IMR-90 (cell line): ENCODE data around the gene TSEN15. TPM values are rescaled to one million over a fixed set of nuclear protein-coding genes. Genes with fewer than 3 reads are reported as not detected.

Experiments
- ATAC-seq: fragments of 200-7000 bp; cut with Tn5 transposase; 2 replicates; pipeline ENCODE4 v1.9.1; 2020; ENCODE audit warnings: low read depth, mild to moderate bottlenecking, moderate library complexity
- BruUV-seq: library from RNA; stranded (reverse); fragments of 400-500 nt; replicated peaks from 2 replicates; lab custom pipeline; 2021; lab: Mats Ljungman, UMichigan
- CTCF ChIA-PET: fragments of 300-600 bp; formaldehyde crosslinking; extraction: SDS; loops from one replicate; lab custom pipeline; 2021; ENCODE audit warnings: antibody characterized with exemption; lab: Yijun Ruan, JAX
- POLR2A ChIA-PET: fragments of 300-600 bp; sonication (Branson Sonifier 250); formaldehyde crosslinking; loops from one replicate; lab custom pipeline; 2022; ENCODE audit warnings: antibody characterized with exemption; ENCODE audit not compliant: unreplicated experiment; lab: Charles Lee
- DNase-seq: peaks from one replicate; pipeline ENCODE4 v3.0.0; 2013
- H2AFZ ChIP-seq: replicated peaks from 2 replicates; pipeline ENCODE3; 2013; ENCODE audit warnings: low read length, mild to moderate bottlenecking; ENCODE audit not compliant: poor library complexity
- H2AK5ac ChIP-seq: 2 replicates; pipeline ENCODE4 v1.6.1; 2013; ENCODE audit warnings: low read depth, low read length, inconsistent platforms
- H2AK9ac ChIP-seq: replicated peaks from 2 replicates; pipeline ENCODE3; 2013; ENCODE audit warnings: mild to moderate bottlenecking, low read depth, low read length, moderate library complexity; ENCODE audit not compliant: poor library complexity
- H2BK120ac ChIP-seq: 2 replicates; pipeline ENCODE4 v1.6.1; 2013; ENCODE audit warnings: low read depth, low read length, inconsistent platforms
- H2BK15ac ChIP-seq: 3 replicates; pipeline ENCODE4 v1.6.1; 2013; ENCODE audit warnings: low read depth, low read length, inconsistent platforms
- H2BK20ac ChIP-seq: 2 replicates; pipeline ENCODE4 v1.6.1; 2013; ENCODE audit warnings: low read depth, mild to moderate bottlenecking, inconsistent platforms, low read length, moderate library complexity
- H2BK5ac ChIP-seq: 2 replicates; pipeline ENCODE4 v1.6.1; 2013; ENCODE audit warnings: mild to moderate bottlenecking, low read depth, low read length, inconsistent platforms; ENCODE audit not compliant: poor library complexity, severe bottlenecking
- H3K14ac ChIP-seq: replicated peaks from 2 replicates; pipeline ENCODE4 v1.6.1; 2013; ENCODE audit warnings: low read depth, low read length, inconsistent platforms
- H3K18ac ChIP-seq: 2 replicates; pipeline ENCODE4 v1.6.1; 2013; ENCODE audit warnings: low read depth, low read length, control low read depth
- H3K23ac ChIP-seq: 2 replicates; pipeline ENCODE4 v1.6.1; 2013; ENCODE audit warnings: low read depth, low read length, inconsistent platforms
- H3K27ac ChIP-seq: 2 replicates; pipeline ENCODE4 v1.5.1; 2013; ENCODE audit warnings: mild to moderate bottlenecking, control low read depth, low read length; ENCODE audit not compliant: insufficient read depth
- H3K27me3 ChIP-seq: 2 replicates; pipeline ENCODE4 v1.6.1; 2013; ENCODE audit warnings: low read length; ENCODE audit not compliant: control insufficient read depth, insufficient read depth
- H3K36me3 ChIP-seq: 2 replicates; pipeline ENCODE4 v1.6.1; 2013; ENCODE audit warnings: low read length, mixed read lengths; ENCODE audit not compliant: control insufficient read depth, insufficient read depth
- H3K4ac ChIP-seq: 2 replicates; pipeline ENCODE4 v1.6.1; 2013; ENCODE audit warnings: low read depth, low read length, inconsistent platforms
- H3K4me1 ChIP-seq: 2 replicates; pipeline ENCODE4 v1.6.1; 2013; ENCODE audit warnings: low read length, mixed read lengths; ENCODE audit not compliant: control insufficient read depth, insufficient read depth
- H3K4me2 ChIP-seq: 2 replicates; pipeline ENCODE4 v1.6.1; 2013; ENCODE audit warnings: low read depth, mild to moderate bottlenecking, control low read depth, low read length, moderate library complexity
- H3K4me3 ChIP-seq: 2 replicates; pipeline ENCODE4 v1.5.1; 2013; ENCODE audit warnings: low read depth, mild to moderate bottlenecking, control low read depth, low read length, moderate library complexity; ENCODE audit not compliant: insufficient read depth
- H3K56ac ChIP-seq: 2 replicates; pipeline ENCODE4 v1.6.1; 2013; ENCODE audit warnings: low read length, inconsistent platforms; ENCODE audit not compliant: insufficient read depth; ENCODE audit errors: extremely low read depth
- H3K79me1 ChIP-seq, 2 experiments: 2 replicates each; pipeline ENCODE4 v1.6.1; 2013; ENCODE audit warnings: low read length in 2 of 2, inconsistent platforms in 1 of 2, low read depth in 1 of 2
- H3K9ac ChIP-seq: 2 replicates; pipeline ENCODE4 v1.6.1; 2013; ENCODE audit warnings: low read depth, low read length, control low read depth
- H3K9me1 ChIP-seq: 2 replicates; pipeline ENCODE4 v1.6.1; 2013; ENCODE audit warnings: low read length, inconsistent platforms; ENCODE audit not compliant: insufficient read depth
- H3K9me3 ChIP-seq: 2 replicates; pipeline ENCODE4 v1.6.1; 2013; ENCODE audit warnings: low read length; ENCODE audit not compliant: control insufficient read depth, insufficient read depth
- H4K20me1 ChIP-seq: 2 replicates; pipeline ENCODE4 v1.6.1; 2013; ENCODE audit warnings: low read length, inconsistent platforms; ENCODE audit not compliant: insufficient read depth
- H4K5ac ChIP-seq: 2 replicates; pipeline ENCODE4 v1.6.1; 2013; ENCODE audit warnings: mild to moderate bottlenecking, low read depth, low read length, control low read depth
- H4K8ac ChIP-seq, 2 experiments: 2 replicates each; pipeline ENCODE4 v1.6.1; 2013; ENCODE audit warnings: low read depth in 2 of 2, low read length in 2 of 2, control low read depth in 1 of 2, inconsistent platforms in 1 of 2
- H4K91ac ChIP-seq: 2 replicates; pipeline ENCODE4 v1.6.1; 2013; ENCODE audit warnings: low read depth, low read length, inconsistent platforms; ENCODE audit not compliant: insufficient read depth
- BHLHE40 ChIP-seq: fragments of 150-350 bp; IDR thresholded peaks from 2 replicates; pipeline ENCODE4 v1.6.1; 2016; ENCODE audit warnings: mild to moderate bottlenecking, low read depth, low read length
- CEBPB ChIP-seq: IDR thresholded peaks from 2 replicates; pipeline ENCODE4 v1.6.1; 2012; ENCODE audit warnings: low read depth, low read length, improper control_type of control experiment
- CHD1 ChIP-seq: IDR thresholded peaks from 2 replicates; pipeline ENCODE4 v1.6.1; 2012; ENCODE audit warnings: low read depth, low read length, improper control_type of control experiment
- FOS ChIP-seq: fragments of 150-350 bp; IDR thresholded peaks from 2 replicates; pipeline ENCODE4 v1.6.1; 2016; ENCODE audit warnings: low read depth, low read length
- MAFK ChIP-seq: IDR thresholded peaks from 2 replicates; pipeline ENCODE4 v1.6.1; 2012; ENCODE audit warnings: low read depth, low read length, improper control_type of control experiment
- MAZ ChIP-seq: IDR thresholded peaks from 2 replicates; pipeline ENCODE4 v1.6.1; 2012; ENCODE audit warnings: low read depth, mild to moderate bottlenecking, low read length, improper control_type of control experiment, moderate library complexity, borderline replicate concordance
- MXI1 ChIP-seq: IDR thresholded peaks from 2 replicates; pipeline ENCODE4 v1.6.1; 2012; ENCODE audit warnings: low read depth, mild to moderate bottlenecking, low read length, moderate library complexity, borderline replicate concordance
- NFE2L2 ChIP-seq: fragments of 150-350 bp; IDR thresholded peaks from 2 replicates; pipeline ENCODE4 v1.6.1; 2016; ENCODE audit warnings: low read depth, mild to moderate bottlenecking, low read length
- POLR2A ChIP-seq: IDR thresholded peaks from 2 replicates; pipeline ENCODE4 v1.6.1; 2012; ENCODE audit warnings: mild to moderate bottlenecking, low read depth, low read length
- RAD21 ChIP-seq: IDR thresholded peaks from 2 replicates; pipeline ENCODE4 v1.6.1; 2012; ENCODE audit warnings: low read length, improper control_type of control experiment
- RCOR1 ChIP-seq: IDR thresholded peaks from 2 replicates; pipeline ENCODE4 v1.6.1; 2012; ENCODE audit warnings: mild to moderate bottlenecking, low read length, improper control_type of control experiment; ENCODE audit not compliant: insufficient replicate concordance
- RFX5 ChIP-seq: IDR thresholded peaks from 2 replicates; pipeline ENCODE4 v1.8.0; 2012; ENCODE audit warnings: low read depth, mild to moderate bottlenecking, low read length, moderate library complexity
- SMC3 ChIP-seq: fragments of 150-350 bp; IDR thresholded peaks from 2 replicates; pipeline ENCODE4 v1.6.1; 2016; ENCODE audit warnings: low read depth, mild to moderate bottlenecking, antibody characterized with exemption, low read length, moderate library complexity
- WGBS, 2 experiments: methylation state at CpG; one replicate each; pipeline versions ENCODE4 v1.1.5 to v1.1.7; 2013; ENCODE audit warnings: missing lambda C conversion rate in 2 of 2; ENCODE audit not compliant: insufficient read length in 1 of 2; ENCODE audit errors: extremely low coverage in 2 of 2; 5-methylcytosine and 5-hydroxymethylcytosine counted together
- dilution Hi-C: fragments of 300-500 bp; cut with HindIII; formaldehyde crosslinking; loops from one replicate; pipeline ENCODE4 v1.14.3; 2018; ENCODE audit warnings: low sequenced_read_pairs; ENCODE audit not compliant: unreplicated experiment
- in situ Hi-C: fragments of 300-500 bp; cut with MboI; formaldehyde crosslinking; loops from 3 replicates; pipeline ENCODE4 v1.14.3; 2019; ENCODE audit warnings: low sequenced_read_pairs, inconsistent platforms, mixed read lengths
- intact Hi-C: fragments of 100-400 bp; cut with micrococcal nuclease; formaldehyde crosslinking; loops from 2 replicates; pipeline ENCODE4 v1.10.0; 2022
- polyA plus RNA-seq, 3 experiments: library from polyadenylated mRNA; depleted of rRNA; stranded (reverse); fragments of >200 nt; gene quantifications; 2 replicates each; pipeline ENCODE4 v1.2.3, GENCODE V29; 2012; ENCODE audit warnings: low replicate concordance in 1 of 3
- total RNA-seq: library from RNA; depleted of rRNA; stranded (reverse); fragments of >200 nt; gene quantifications from 2 replicates; pipeline ENCODE4 v1.2.3, GENCODE V29; 2012
- TF ChIP-seq, protein P1 (sequence below): fragments of 150-350 bp; IDR thresholded peaks from 2 replicates; pipeline ENCODE4 v1.6.1; 2016; ENCODE audit warnings: low read depth, mild to moderate bottlenecking, low read length, moderate library complexity, borderline replicate concordance
- TF ChIP-seq, protein P2 (sequence below): fragments of 150-350 bp; IDR thresholded peaks from 2 replicates; pipeline ENCODE4 v1.6.1; 2017; ENCODE audit warnings: mild to moderate bottlenecking, antibody characterized with exemption, low read length, low read depth
- TF ChIP-seq, protein P3 (sequence below): conservative IDR thresholded peaks from 2 replicates; pipeline ENCODE4 v1.5.1; 2012; ENCODE audit warnings: mild to moderate bottlenecking, low read depth, low read length, improper control_type of control experiment

TSEN15 gene
- total and polyA plus RNA-seq, 2 of the 4 experiments (the other 2 are of a cell fraction), result 32.4 to 45.0 TPM

DNA sequence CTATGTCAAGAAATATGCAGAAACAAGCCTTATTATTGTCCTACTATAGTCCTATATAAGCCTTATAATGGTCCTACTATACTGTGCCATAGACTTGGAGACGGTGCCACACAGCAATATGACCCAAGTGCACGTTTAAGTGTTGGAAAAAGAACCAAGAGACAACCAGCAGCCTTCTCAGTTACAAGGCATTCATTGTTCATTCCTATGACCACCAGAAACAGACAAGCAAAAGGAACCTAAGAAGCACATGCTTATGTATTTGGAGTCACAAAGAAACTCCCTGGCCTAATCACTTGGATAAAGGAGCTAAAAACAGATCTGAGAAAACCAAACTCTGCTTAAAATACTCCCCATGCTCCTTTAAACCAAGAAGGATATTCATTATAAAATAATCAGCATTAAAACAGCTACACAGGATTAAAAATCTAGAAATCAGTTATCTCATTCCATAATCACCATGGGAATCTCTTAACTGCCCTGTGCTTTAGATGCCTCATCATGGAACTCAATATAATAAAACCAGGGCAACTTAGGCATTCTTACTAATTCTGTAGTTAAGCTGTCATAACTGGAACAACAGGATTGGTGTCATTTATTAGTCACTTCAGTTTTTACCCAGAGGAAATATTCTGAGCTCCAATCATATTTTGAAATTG lies 21.0 kb upstream of the TSEN15 start:
- dilution Hi-C loops (no loop called here), intact Hi-C loops (no loop called here), in situ Hi-C loops (loop anchor here (10.0 kb wide), 1 partner anchor 86 kb away; no protein-coding TSS in a partner anchor)
- Histone ChIP-seq H4K20me1 (no peaks in the 10 kb centered on the region), H3K79me1 (peaks cover 0 to 8% of the 10 kb centered on the region in 2 experiments; a peak in 2 of 4 replicates), H3K9me3 (no peaks in the 10 kb centered on the region), H2AK9ac (no peak overlapping the region), H4K8ac (no peak overlapping the region), H2BK20ac (no peak overlapping the region), H3K4me3 (no peak overlapping the region), H3K23ac (no peak overlapping the region), H3K4ac (no peak overlapping the region), H3K27me3 (no peaks in the 10 kb centered on the region), H2AK5ac (no peak overlapping the region), H2AFZ (no peak overlapping the region), H4K5ac (no peak overlapping the region), H3K27ac (no peak overlapping the region), H3K36me3 (no peaks in the 10 kb centered on the region), H3K4me1 (peaks cover 4% of the 10 kb centered on the region), H3K9ac (no peak overlapping the region), H2BK5ac (no peak overlapping the region), H3K56ac (no peak overlapping the region), H2BK15ac (no peak overlapping the region), H3K18ac (no peak overlapping the region), H2BK120ac (no peak overlapping the region), H3K4me2 (no peak overlapping the region), H4K91ac (no peak overlapping the region), H3K9me1 (peaks cover 4% of the 10 kb centered on the region; the same call in 1 of the 2 replicates), H3K14ac (no peak overlapping the region)
- ATAC-seq (no peak), DNase-seq (no peak)
- TF ChIP-seq MXI1, result no peak
- TF ChIP-seq CHD1, result no peak
- TF ChIP-seq, protein P1, sequence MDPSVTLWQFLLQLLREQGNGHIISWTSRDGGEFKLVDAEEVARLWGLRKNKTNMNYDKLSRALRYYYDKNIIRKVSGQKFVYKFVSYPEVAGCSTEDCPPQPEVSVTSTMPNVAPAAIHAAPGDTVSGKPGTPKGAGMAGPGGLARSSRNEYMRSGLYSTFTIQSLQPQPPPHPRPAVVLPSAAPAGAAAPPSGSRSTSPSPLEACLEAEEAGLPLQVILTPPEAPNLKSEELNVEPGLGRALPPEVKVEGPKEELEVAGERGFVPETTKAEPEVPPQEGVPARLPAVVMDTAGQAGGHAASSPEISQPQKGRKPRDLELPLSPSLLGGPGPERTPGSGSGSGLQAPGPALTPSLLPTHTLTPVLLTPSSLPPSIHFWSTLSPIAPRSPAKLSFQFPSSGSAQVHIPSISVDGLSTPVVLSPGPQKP, result no peak
- TF ChIP-seq POLR2A, result no peak
- TF ChIP-seq MAZ, result no peak
- no peak for TF ChIP-seq CEBPB
- no peak for TF ChIP-seq RAD21
- TF ChIP-seq RCOR1, result no peak
- TF ChIP-seq RFX5, result no peak
- TF ChIP-seq SMC3, result no peak
- TF ChIP-seq FOS, result no peak
- TF ChIP-seq, protein P2, sequence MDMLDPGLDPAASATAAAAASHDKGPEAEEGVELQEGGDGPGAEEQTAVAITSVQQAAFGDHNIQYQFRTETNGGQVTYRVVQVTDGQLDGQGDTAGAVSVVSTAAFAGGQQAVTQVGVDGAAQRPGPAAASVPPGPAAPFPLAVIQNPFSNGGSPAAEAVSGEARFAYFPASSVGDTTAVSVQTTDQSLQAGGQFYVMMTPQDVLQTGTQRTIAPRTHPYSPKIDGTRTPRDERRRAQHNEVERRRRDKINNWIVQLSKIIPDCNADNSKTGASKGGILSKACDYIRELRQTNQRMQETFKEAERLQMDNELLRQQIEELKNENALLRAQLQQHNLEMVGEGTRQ, result no peak
- TF ChIP-seq, protein P3, sequence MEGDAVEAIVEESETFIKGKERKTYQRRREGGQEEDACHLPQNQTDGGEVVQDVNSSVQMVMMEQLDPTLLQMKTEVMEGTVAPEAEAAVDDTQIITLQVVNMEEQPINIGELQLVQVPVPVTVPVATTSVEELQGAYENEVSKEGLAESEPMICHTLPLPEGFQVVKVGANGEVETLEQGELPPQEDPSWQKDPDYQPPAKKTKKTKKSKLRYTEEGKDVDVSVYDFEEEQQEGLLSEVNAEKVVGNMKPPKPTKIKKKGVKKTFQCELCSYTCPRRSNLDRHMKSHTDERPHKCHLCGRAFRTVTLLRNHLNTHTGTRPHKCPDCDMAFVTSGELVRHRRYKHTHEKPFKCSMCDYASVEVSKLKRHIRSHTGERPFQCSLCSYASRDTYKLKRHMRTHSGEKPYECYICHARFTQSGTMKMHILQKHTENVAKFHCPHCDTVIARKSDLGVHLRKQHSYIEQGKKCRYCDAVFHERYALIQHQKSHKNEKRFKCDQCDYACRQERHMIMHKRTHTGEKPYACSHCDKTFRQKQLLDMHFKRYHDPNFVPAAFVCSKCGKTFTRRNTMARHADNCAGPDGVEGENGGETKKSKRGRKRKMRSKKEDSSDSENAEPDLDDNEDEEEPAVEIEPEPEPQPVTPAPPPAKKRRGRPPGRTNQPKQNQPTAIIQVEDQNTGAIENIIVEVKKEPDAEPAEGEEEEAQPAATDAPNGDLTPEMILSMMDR, result no peak
- no peak for TF ChIP-seq MAFK
- TF ChIP-seq NFE2L2, result no peak
- no peak for TF ChIP-seq BHLHE40
- 100% methylated on average over 1 of the region's 2 CpGs; no CpG with 5 or more reads in 1 of the 2 experiments for WGBS, 2 experiments
- no TSS peak for BruUV-seq
- POLR2A ChIA-PET, result no interaction called here
- CTCF ChIA-PET, result interaction anchor here (0.8 kb wide), 1 partner anchor 13 kb away, joined by 3 read pairs; no protein-coding TSS in a partner anchor
